MV-4-11 (cell line): ENCODE results near the gene BTLA.
"Not testable (repeated sequence)": the region's sequence is repeated elsewhere in the genome, so short reads cannot be mapped to it uniquely, and the experiment has no call there.

Experiments
- DNase-seq: peaks from one replicate; lab custom pipeline; 2025; lab: John Stamatoyannopoulos, UW

Gene BTLA

DNA sequence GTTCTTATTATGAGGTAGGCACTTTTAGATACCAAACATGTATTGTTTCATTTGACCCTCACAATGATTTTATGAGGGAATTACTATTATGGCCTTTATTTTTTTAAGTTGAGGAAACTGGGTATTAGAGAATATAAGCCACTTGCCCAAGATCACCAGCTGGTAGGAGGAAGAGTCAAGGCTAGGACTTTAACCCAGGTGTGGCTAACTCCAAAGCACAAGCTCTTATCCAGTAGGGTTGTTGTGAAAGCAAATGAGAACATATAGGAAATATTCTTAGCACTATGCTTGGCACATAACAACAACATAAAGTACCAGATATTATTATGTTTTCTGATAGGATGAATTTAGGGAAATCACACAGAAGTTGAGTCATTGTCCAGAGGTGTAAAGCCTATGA lies 7.9 kb downstream of the BTLA start:
- DNase-seq, result no peak

- DNase-seq, result no peak
Measured at GRCh38 chr3:112489674-112490479, 9.4 kb downstream of the BTLA start.

DNA sequence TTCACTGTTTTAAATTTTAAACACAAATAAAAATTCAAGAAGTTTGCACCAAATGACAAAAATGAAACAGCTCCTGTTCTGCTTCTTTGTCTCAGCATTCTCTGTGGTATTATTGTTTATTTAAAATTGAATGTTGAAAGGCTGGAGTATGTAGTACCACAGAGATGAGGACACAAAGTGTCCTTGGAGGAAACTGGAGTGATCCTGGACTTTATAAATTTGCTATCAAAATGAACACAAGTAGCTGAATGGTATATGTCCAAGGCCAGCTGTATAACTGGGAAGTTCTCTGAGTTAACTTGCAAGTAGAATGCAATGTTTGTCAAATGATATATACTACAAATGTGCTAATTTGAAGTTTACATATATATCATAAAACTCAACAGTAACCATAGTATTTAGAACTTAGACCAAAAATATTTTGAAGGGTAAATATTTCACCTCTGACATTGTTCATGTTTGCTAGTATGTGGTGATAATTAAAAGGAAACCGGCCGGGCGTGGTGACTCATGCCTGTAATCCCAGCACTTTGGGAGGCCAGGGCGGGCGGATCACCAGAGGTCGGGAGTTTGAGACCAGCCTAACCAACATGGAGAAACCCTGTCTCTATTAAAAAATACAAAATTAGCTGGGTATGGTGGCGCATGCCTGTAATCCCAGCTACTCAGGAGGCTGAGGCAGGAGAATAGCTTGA lies 12.3 kb downstream of the BTLA start:
- no peak for DNase-seq

DNA sequence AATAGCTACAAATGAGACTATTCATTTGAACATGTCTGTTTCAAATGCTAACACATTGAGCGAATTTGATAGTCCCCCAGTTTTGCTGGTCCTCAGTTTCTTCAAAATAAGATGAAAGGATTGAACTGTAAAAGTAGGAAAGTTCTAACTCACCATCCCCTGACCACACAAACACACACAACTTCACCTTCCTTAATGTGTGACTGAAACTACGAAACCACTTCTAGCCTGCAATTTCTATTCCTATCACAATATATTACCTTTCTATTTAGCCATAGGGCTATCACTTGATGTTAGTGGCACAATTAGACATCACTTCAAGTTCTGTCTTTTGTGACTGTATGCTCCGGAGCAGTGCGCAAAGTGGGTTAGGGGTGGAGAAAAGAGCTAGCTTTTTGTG lies 14.9 kb downstream of the BTLA start:
- no peak for DNase-seq

DNA sequence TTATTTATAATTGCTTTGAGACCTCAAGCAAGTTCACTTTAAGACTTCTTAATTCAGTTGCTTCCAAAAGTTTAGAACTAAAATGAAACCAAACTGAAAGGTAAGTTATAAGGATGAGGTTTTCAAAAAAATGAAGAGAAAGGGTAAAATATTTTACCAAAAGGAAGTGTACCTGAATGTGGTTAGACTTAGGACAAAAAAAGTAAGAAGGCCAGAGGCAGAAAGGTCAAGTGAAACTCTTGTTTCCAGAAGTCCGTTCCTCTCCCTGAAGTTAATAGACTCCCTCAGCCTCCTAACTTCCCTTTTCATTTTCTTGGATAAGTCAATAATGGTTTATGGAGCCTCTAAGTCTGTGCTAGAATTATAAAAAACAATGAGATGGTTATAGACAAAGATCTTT lies 16.6 kb downstream of the BTLA start:
- DNase-seq, result peak; percentile 57

GRCh38 chr3:112481302-112481721 lies 18.0 kb downstream of the BTLA start:
- no peak for DNase-seq

DNA sequence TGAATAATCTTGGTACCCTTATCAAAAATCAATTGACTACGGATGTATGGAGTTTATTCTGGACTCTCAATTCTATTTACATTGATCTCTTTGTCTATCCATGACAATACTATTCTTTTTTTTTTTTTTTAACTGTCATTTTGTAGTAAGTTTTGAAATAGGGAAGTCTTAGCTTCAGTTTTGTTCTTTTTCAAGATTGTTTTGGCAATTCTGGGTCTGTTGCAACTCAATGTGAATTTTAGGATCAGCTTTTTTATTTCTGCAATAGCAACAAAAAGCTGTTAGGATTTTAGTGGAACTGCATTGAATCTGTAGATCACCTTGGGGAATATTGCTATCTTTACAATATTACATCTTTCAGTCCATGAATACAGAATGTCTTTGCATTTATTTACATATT lies 21.4 kb downstream of the BTLA start:
- peak; percentile 83 for DNase-seq

GRCh38 chr3:112476346-112476745 lies 22.9 kb downstream of the BTLA start:
- DNase-seq, result peak; percentile 30

DNA sequence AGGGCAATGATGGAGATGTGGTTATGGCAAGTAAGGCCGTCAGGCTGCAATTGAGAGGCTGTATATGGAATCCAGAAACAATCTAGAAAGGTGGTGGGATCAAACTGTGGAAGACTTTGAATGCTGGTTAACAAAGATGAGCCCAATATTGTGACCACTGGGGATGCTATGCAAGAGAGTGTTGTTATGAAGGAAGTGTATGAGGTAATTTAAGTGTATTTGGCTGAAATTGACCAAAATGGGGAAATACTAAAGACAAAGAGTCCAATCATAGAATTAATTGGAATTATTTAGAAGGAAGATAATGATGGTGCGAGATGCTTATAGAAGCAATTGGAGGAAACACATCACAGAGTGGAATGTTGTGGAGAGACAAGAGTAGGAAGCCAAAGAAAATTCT lies 24.5 kb downstream of the BTLA start:
- peak; percentile 22 for DNase-seq

GRCh38 chr3:112472691-112473090 lies 26.6 kb downstream of the BTLA start:
- peak; percentile 17 for DNase-seq

- no peak for DNase-seq
Measured at GRCh38 chr3:112471596-112472325, 27.5 kb downstream of the BTLA start.

GRCh38 chr3:112470788-112471187 lies 28.5 kb downstream of the BTLA start:
- no peak for DNase-seq

- DNase-seq, result no peak
Measured at GRCh38 chr3:112469671-112470070, 29.6 kb downstream of the BTLA start.

DNA sequence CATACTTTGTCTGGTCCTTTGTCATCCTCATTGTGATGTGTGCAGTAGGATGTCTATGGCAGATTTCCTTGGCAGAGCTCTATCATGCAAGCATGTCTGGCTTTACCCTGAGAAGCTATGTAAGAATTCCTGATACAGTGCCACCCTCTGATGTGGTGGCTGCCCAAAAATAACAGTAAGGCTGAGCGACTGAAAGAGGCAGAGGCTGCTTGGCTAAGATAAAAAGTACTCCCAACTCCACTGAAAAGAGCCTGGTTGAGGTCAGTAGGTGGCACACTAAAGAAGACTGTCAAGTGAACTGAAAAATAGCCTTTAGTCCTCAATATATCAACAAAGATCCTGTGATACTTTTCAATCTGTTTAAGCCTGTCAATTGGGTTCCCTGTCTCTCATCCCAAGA lies 31.7 kb downstream of the BTLA start:
- no peak for DNase-seq

DNA sequence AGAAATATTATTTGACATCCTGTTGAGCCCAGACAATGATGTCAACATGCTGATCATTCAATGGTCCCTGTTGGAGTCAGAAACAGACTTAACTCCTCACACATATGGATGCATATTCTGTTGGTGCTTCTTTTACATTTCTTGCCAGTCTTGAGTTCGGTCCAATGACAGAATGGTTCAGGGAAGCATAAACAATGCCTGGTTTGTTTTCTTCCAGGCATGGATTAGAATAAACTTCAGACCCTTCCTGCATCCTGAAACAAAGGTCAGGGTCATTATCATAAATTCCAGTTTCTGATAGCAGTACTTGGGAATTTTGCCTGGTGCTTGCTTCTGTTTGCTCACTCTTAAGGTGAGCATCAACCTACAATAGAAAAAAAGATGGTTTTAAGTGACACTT lies 33.3 kb downstream of the BTLA start:
- DNase-seq, result no peak

DNA sequence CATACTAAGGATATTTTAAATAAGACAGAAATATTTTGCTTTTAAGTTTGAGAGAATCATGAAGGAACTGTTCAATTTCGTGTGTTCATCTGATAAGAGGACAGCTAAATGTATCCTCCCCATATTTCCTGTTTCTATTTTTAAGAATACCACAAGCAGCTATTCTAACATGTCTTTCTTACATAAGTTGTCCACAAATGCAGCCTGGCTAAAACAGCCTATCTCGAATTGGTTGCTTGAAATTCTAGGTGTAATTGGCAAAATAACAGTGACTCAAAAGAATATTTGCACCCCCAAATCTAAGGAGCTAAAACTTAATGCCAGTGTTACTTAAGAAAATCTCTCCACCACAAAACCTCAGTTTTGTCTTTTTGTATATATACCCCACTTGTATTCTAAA lies 35.0 kb downstream of the BTLA start:
- peak; percentile 87 for DNase-seq

DNA sequence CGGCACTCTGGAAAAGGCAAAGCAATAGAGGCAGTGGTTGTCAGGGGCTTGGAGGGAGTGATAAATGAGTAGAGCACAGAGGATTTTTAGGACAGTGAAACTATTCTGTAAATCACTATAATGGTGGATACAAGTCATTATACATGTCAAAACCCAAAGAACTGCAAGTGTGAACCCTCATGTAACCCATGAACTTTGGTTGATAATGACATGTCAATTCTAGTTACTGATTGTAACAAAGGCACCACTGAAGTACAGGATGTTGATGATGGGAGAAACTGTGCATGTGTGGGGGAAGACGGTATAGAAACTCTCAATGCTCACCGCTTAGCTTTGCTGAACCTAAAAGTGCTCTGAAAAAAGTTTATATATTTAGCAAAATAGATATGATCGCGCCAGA lies 36.0 kb downstream of the BTLA start:
- no peak for DNase-seq

GRCh38 chr3:112461787-112462186 lies 37.5 kb downstream of the BTLA start:
- DNase-seq, result not testable (repeated sequence)

DNA sequence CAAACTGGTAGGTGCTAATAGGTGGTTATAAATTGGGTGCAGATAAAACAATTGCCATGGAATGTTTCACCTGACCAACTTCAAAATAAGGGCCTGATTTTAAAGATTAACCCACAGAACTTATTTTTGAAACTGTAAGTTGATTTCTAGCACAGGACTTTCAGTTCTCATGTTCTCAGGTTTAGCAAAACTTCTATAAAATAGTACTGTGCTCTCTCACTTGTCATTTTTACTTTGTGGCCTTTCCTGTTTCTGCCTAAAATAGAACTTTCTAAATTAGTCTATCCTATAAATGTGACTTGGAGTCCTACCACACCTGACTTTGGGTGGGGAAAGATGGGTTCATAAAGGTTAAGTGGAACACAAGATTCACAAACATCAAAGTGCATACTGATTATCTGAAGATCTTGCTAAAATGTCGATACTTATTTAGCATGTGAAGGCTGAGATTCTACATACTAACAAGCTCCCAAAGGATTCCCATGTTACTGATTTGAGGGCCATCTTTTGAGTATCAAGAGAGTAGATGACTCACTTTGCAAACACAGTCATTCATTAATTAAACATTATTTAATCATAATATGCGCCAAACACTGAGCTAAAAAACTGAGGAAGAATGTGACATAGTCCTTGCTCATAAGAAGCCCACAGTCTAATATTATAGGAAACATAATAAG lies 38.6 kb downstream of the BTLA start:
- DNase-seq, result peak; percentile 19

- peak; percentile 29 for DNase-seq
Measured at GRCh38 chr3:112459750-112460149, 39.5 kb downstream of the BTLA start.

DNA sequence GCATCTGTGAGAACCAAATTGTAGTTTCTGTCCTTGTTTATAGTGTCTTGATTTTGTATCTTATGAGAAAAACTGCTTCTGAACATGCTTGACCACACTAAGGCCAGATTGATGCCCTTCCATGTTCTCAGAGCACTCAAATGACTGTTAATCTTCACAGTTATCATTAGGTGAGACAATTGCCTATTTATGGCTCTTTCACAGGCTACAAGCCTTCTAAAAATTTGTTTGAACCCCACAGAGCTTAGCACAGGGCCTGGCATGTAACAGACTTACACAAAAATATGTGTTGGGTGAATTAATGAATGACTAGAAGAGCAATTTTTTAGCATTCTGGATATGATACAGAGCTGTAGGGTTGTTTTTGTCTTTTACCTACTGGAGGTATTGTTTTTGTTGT lies 43.1 kb downstream of the BTLA start:
- no peak for DNase-seq

GRCh38 chr3:112448939-112449338 lies 50.3 kb downstream of the BTLA start:
- DNase-seq, result no peak
